ENCODE results near the gene KLHL29. TPM values are rescaled to one million over a fixed set of nuclear protein-coding genes. Genes with fewer than 3 reads are reported as not detected.

Gene KLHL29
- total RNA-seq, 1 donor from 2014 or later, result 5.5 TPM

DNA sequence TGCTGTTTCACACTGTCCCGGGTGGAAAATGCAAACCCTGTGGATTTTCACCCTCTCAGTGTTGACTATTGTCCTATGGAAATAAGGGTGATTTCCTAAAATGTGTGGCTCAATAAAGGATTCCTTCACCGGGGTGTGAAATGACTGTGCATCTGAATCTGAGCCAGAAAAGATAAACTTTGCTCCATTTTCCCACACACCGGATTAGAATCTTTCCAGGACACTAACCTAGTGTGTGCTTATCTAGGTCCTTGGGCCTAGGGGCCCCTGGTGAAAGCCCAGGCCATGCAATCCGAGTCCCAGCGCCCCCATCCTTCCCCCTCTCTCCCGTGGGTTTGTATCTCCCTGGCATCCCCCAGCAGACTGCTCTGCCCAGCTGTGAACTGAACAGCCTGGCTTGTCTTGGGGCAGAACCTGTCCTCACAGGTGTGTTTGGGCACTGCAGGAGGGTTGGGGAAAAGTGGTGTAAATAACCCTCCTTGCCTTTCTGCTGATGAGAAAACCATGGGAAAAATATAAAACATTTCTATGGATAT, 17.3 kb downstream of the KLHL29 start:
- Histone ChIP-seq H3K9ac (ENCODE audit: low read length) (no peak overlapping the region), H3K4me1 (ENCODE audit: insufficient read depth, low read length) (peaks cover 6% of the 10 kb centered on the region), H3K4me2 (ENCODE audit: low read length) (no peak overlapping the region), H3K79me2 (ENCODE audit: insufficient read depth, low read length) (no peaks in the 10 kb centered on the region), H3K27ac (ENCODE audit: low read depth, low read length) (no peak overlapping the region), H4K20me1 (ENCODE audit: insufficient read depth, low read length) (peaks cover 4% of the 10 kb centered on the region), H3K9me3 (ENCODE audit: insufficient read depth, low read depth, low read length) (no peaks in the 10 kb centered on the region), H3K36me3 (ENCODE audit: insufficient read depth, low read length) (no peaks in the 10 kb centered on the region), H3K27me3 (ENCODE audit: insufficient read depth, low read length) (no peaks in the 10 kb centered on the region), H3K4me3 (ENCODE audit: insufficient read depth, low read depth, low read length) (no peak overlapping the region), H2AFZ (ENCODE audit: low read depth, low read length) (no peak overlapping the region)
- Mint-ChIP-seq H3K9me3 (ENCODE audit: unreplicated experiment) (no peaks in the 10 kb centered on the region), H3K4me1 (ENCODE audit: low read depth, unreplicated experiment) (peaks cover 17% of the 10 kb centered on the region), H3K27me3 (ENCODE audit: low read depth, unreplicated experiment) (peaks cover 26% of the 10 kb centered on the region), H3K4me3 (ENCODE audit: unreplicated experiment) (no peak overlapping the region), H3K36me3 (ENCODE audit: low read depth, unreplicated experiment) (no peaks in the 10 kb centered on the region), H3K27ac (ENCODE audit: unreplicated experiment) (no peak overlapping the region)
- TF ChIP-seq EZH2 (IDR thresholded peaks at IDR 0.05; ENCODE audit: insufficient read depth, low read length), result no peak
- TF ChIP-seq CTCF (IDR thresholded peaks at IDR 0.05; ENCODE audit: insufficient read depth, low read depth, low read length), result no peak
- FAIRE-seq (no peak), DNase-seq (ENCODE audit: low read depth) (no peak)

- DNase-seq (ENCODE audit: low read depth), result peak; percentile 68
- H3K4me1 Mint-ChIP-seq (ENCODE audit: low read depth, unreplicated experiment), result peaks cover 17% of the 10 kb centered on the region
These were observed 19.4 kb downstream of the KLHL29 start for GRCh38 chr2:23404426-23404825.

More at GRCh38 chr2:23404426-23404825, 19.4 kb downstream of the KLHL29 start:
- no peak overlapping the region for H3K9ac ChIP-seq (ENCODE audit: low read length)
- no peak overlapping the region for H3K27ac ChIP-seq (ENCODE audit: low read depth, low read length)
- Mint-ChIP-seq H3K27ac (ENCODE audit: unreplicated experiment) (no peak overlapping the region), H3K4me3 (ENCODE audit: unreplicated experiment) (peak overlapping the region; percentile 36), H3K27me3 (ENCODE audit: low read depth, unreplicated experiment) (peaks cover 17% of the 10 kb centered on the region), H3K9me3 (ENCODE audit: unreplicated experiment) (no peaks in the 10 kb centered on the region), H3K36me3 (ENCODE audit: low read depth, unreplicated experiment) (no peaks in the 10 kb centered on the region)
- TF ChIP-seq EZH2 (IDR thresholded peaks at IDR 0.05; ENCODE audit: insufficient read depth, low read length) (no peak), CTCF (IDR thresholded peaks at IDR 0.05; ENCODE audit: insufficient read depth, low read depth, low read length) (no peak)
- peaks cover 3% of the 10 kb centered on the region for H3K27me3 ChIP-seq (ENCODE audit: insufficient read depth, low read length)
- no peaks in the 10 kb centered on the region for H3K36me3 ChIP-seq (ENCODE audit: insufficient read depth, low read length)
- no peak overlapping the region for H3K4me3 ChIP-seq (ENCODE audit: insufficient read depth, low read depth, low read length)
- peak overlapping the region; percentile 61 for H3K4me2 ChIP-seq (ENCODE audit: low read length)
- H3K9me3 ChIP-seq (ENCODE audit: insufficient read depth, low read depth, low read length), result no peaks in the 10 kb centered on the region
- peaks cover 6% of the 10 kb centered on the region for H3K4me1 ChIP-seq (ENCODE audit: insufficient read depth, low read length)
- H4K20me1 ChIP-seq (ENCODE audit: insufficient read depth, low read length), result peaks cover 4% of the 10 kb centered on the region
- H2AFZ ChIP-seq (ENCODE audit: low read depth, low read length), result peak overlapping the region; percentile 65
- FAIRE-seq, result no peak
- no peaks in the 10 kb centered on the region for H3K79me2 ChIP-seq (ENCODE audit: insufficient read depth, low read length)
